ENCODE measurements around the gene NUP93.

DNA sequence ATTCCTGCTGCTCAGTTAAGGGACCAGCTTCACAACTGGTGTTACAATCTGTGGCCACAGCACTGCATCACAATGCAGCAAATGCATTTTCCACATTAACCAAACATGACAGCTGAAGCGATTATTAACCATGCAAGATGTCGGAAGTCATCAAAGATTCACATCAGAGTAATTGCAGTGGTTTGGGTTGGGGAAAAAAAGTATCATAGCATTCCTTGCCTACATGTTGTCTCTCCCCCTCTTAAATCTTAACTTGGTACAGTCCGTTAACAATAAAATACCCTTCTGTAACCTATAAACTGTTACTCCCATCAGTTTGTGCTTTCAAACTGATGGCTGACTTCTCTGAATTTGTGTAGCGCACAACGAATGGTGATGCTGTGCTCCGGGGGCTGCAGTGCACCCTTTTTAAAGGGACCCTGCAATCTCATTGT, 51.6 kb downstream of the NUP93 start:
- TF ChIP-seq CTCF (conservative IDR thresholded peaks at IDR 0.05; ENCODE audit: low read length) (no peak), EZH2phosphoT487 (IDR thresholded peaks at IDR 0.05; ENCODE audit: borderline replicate concordance) (no peak)

All from Loucy (cell line).